Mesothelial cell of epicardium (in vitro differentiated cells): ENCODE measurements around the gene ZDHHC1. TPM values are rescaled to one million over a fixed set of nuclear protein-coding genes. Genes with fewer than 3 reads are reported as not detected.

Experiments used
- DNase-seq, 2 experiments: peaks; one replicate each; pipeline ENCODE4 v3.0.0; 2021; ENCODE audit warnings: low spot score in 2 of 2; ENCODE audit not compliant: unreplicated experiment in 2 of 2
- H3K27ac Mint-ChIP-seq: 2 replicates; pipeline ENCODE4 v1.8.0; 2021; ENCODE audit warnings: mixed read lengths
- H3K27me3 Mint-ChIP-seq: 2 replicates; pipeline ENCODE4 v1.8.0; 2021; ENCODE audit warnings: low read depth, mixed read lengths
- H3K36me3 Mint-ChIP-seq: 2 replicates; pipeline ENCODE4 v1.8.0; 2021; ENCODE audit warnings: mixed read lengths
- H3K4me1 Mint-ChIP-seq: 2 replicates; pipeline ENCODE4 v1.8.0; 2021; ENCODE audit warnings: mixed read lengths
- H3K4me3 Mint-ChIP-seq: 2 replicates; pipeline ENCODE4 v1.8.0; 2021; ENCODE audit warnings: mild to moderate bottlenecking, moderate library complexity, mixed read lengths
- H3K9me3 Mint-ChIP-seq: 2 replicates; pipeline ENCODE4 v1.8.0; 2021; ENCODE audit warnings: mixed read lengths
- CTCF ChIP-seq: fragments of 200-600 bp; sonication (generic); IDR thresholded peaks from one replicate; pipeline ENCODE4 v1.5.0; 2021; ENCODE audit warnings: antibody characterized with exemption; ENCODE audit not compliant: unreplicated experiment
- total RNA-seq: library from RNA; stranded (reverse); gene quantifications from 3 replicates; pipeline ENCODE4 v1.2.1, GENCODE V29; 2021

Gene ZDHHC1
- total RNA-seq, 1 donor from 2014 or later, result 15.4 TPM

- no peaks in the 10 kb centered on the region for H3K9me3 Mint-ChIP-seq
- no peak for DNase-seq
- no peaks in the 10 kb centered on the region for H3K4me1 Mint-ChIP-seq
- no peak overlapping the region for H3K4me3 Mint-ChIP-seq
- no peak overlapping the region for H3K27ac Mint-ChIP-seq
- no peaks in the 10 kb centered on the region for H3K27me3 Mint-ChIP-seq
- no peak for TF ChIP-seq CTCF
- peaks cover 3% of the 10 kb centered on the region for H3K36me3 Mint-ChIP-seq
Observed at GRCh38 chr16:67438824-67439393, 22.6 kb upstream of the ZDHHC1 start.

- H3K9me3 Mint-ChIP-seq, result no peaks in the 10 kb centered on the region
- no peaks in the 10 kb centered on the region for H3K4me1 Mint-ChIP-seq
- DNase-seq, result no peak
Observed at GRCh38 chr16:67438098-67438791, 22.0 kb upstream of the ZDHHC1 start.

GRCh38 chr16:67437513-67437912 lies 21.2 kb upstream of the ZDHHC1 start:
- H3K9me3 Mint-ChIP-seq, result no peaks in the 10 kb centered on the region
- H3K36me3 Mint-ChIP-seq, result peaks cover 3% of the 10 kb centered on the region
- H3K4me1 Mint-ChIP-seq, result peaks cover under 1% of the 10 kb centered on the region
- TF ChIP-seq CTCF, result no peak
- H3K4me3 Mint-ChIP-seq, result no peak overlapping the region
- no peak for DNase-seq
- no peak overlapping the region for H3K27ac Mint-ChIP-seq
- peaks cover 4% of the 10 kb centered on the region for H3K27me3 Mint-ChIP-seq

More at GRCh38 chr16:67438098-67438791, 22.0 kb upstream of the ZDHHC1 start:
- TF ChIP-seq CTCF, result no peak
- H3K27me3 Mint-ChIP-seq, result no peaks in the 10 kb centered on the region
- no peak overlapping the region for H3K27ac Mint-ChIP-seq
- H3K36me3 Mint-ChIP-seq, result peaks cover 3% of the 10 kb centered on the region
- no peak overlapping the region for H3K4me3 Mint-ChIP-seq

GRCh38 chr16:67436640-67437193 lies 20.4 kb upstream of the ZDHHC1 start:
- Mint-ChIP-seq H3K4me3 (no peak overlapping the region), H3K9me3 (no peaks in the 10 kb centered on the region), H3K27me3 (peaks cover 10% of the 10 kb centered on the region), H3K27ac (no peak overlapping the region), H3K36me3 (peaks cover 3% of the 10 kb centered on the region), H3K4me1 (peaks cover 4% of the 10 kb centered on the region)
- no peak for DNase-seq
- no peak for TF ChIP-seq CTCF

GRCh38 chr16:67435758-67436164 lies 19.5 kb upstream of the ZDHHC1 start:
- DNase-seq, result no peak
- Mint-ChIP-seq H3K4me1 (peaks cover 7% of the 10 kb centered on the region), H3K27me3 (peaks cover 14% of the 10 kb centered on the region), H3K9me3 (no peaks in the 10 kb centered on the region), H3K4me3 (no peak overlapping the region), H3K36me3 (peaks cover 3% of the 10 kb centered on the region), H3K27ac (no peak overlapping the region)
- no peak for TF ChIP-seq CTCF
